ENCODE data around the gene ADH4. TPM values are rescaled to one million over a fixed set of nuclear protein-coding genes. Genes with fewer than 3 reads are reported as not detected.
"Not testable (repeated sequence)": the region's sequence is repeated elsewhere in the genome, so short reads cannot be mapped to it uniquely, and the experiment has no call there.

Gene ADH4
- total RNA-seq: 10.8 TPM

DNA sequence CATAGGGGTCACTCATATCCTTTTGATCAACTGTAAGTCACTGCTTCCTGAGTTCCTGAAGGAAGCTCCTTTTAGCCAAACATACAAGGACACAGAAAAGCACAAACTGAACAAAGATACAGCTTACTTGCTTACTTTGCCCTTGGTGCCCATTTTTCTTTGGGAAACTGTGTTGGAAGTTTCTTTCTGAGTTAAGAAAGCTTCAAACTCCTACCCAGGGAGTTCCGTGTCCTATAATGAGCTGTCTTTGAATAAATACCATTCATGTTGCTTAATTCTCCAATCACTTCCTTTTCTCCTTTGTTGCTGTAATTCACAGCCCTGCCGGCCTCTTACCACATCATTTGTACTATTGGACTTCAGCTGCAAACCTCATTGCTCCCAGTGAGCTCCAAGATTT is at the start of gene ADH4:
Gene ADH4 (minus strand): TSS at position 228 of the 400 bp plus-strand sequence. CDS start 75 bp downstream, at position 153.
- no peak within 1 kb of the TSS for H3K27ac ChIP-seq
- no peak for DNase-seq (ENCODE audit: extremely low spot score in 2 of 2)

GRCh38 chr4:99190336-99190735 is 46.2 kb upstream of the ADH4 start:
- TF ChIP-seq, protein P1, sequence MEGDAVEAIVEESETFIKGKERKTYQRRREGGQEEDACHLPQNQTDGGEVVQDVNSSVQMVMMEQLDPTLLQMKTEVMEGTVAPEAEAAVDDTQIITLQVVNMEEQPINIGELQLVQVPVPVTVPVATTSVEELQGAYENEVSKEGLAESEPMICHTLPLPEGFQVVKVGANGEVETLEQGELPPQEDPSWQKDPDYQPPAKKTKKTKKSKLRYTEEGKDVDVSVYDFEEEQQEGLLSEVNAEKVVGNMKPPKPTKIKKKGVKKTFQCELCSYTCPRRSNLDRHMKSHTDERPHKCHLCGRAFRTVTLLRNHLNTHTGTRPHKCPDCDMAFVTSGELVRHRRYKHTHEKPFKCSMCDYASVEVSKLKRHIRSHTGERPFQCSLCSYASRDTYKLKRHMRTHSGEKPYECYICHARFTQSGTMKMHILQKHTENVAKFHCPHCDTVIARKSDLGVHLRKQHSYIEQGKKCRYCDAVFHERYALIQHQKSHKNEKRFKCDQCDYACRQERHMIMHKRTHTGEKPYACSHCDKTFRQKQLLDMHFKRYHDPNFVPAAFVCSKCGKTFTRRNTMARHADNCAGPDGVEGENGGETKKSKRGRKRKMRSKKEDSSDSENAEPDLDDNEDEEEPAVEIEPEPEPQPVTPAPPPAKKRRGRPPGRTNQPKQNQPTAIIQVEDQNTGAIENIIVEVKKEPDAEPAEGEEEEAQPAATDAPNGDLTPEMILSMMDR (IDR thresholded peaks at IDR 0.05): no peak
- no peak for TF ChIP-seq POLR2A (IDR thresholded peaks at IDR 0.05)
- no peak for TF ChIP-seq POLR2AphosphoS5 (IDR thresholded peaks at IDR 0.05; ENCODE audit: insufficient read depth in 1 of 2, low read depth in 1 of 2)

More for the DNA sequence above, at the start of gene ADH4:
- no peaks in the 10 kb centered on the region for H3K36me3 ChIP-seq
- intact Hi-C loops (cut with DNase I): no loop called here
- no peaks in the 10 kb centered on the region for H3K9me3 ChIP-seq
- no peaks in the 10 kb centered on the region for H3K27me3 ChIP-seq
- H3K4me3 ChIP-seq: no peak within 1 kb of the TSS
- H3K4me1 ChIP-seq: no peaks in the 10 kb centered on the region
- no peak for TF ChIP-seq POLR2A (IDR thresholded peaks at IDR 0.05)
- TF ChIP-seq, protein P1 (IDR thresholded peaks at IDR 0.05): no peak
- TF ChIP-seq POLR2AphosphoS5 (IDR thresholded peaks at IDR 0.05; ENCODE audit: insufficient read depth in 1 of 2, low read depth in 1 of 2): no peak

DNA sequence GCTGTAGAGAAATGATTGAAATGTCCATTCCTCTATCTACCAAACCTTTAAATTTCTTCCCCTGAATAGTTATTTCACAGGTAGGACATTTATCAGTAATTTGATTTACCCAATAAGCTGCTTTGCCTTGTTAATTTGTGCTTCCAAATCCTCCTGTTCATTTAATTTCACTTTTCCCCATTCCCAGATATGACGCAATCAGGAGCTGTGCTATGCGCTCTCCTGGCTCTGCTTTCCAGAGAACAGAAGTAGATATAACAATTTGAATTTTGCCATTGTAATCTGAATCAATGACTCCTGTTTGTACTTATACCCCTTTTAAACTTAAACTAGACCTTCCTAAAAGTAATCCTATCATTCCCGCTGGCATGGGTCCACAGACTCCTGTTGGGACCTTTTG is 45.8 kb upstream of the ADH4 start:
- H3K4me3 ChIP-seq; H3K36me3 ChIP-seq; H3K27me3 ChIP-seq; H3K9me3 ChIP-seq; H3K4me1 ChIP-seq; intact Hi-C loops (cut with DNase I); DNase-seq (ENCODE audit: extremely low spot score in 2 of 2); H3K27ac ChIP-seq: not testable (repeated sequence)

More at GRCh38 chr4:99190336-99190735, 46.2 kb upstream of the ADH4 start:
- Histone ChIP-seq H3K27ac (no peak overlapping the region), H3K27me3 (no peaks in the 10 kb centered on the region), H3K9me3 (no peaks in the 10 kb centered on the region), H3K4me3 (no peak overlapping the region), H3K36me3 (no peaks in the 10 kb centered on the region), H3K4me1 (no peaks in the 10 kb centered on the region)
- DNase-seq (ENCODE audit: extremely low spot score in 2 of 2): no peak
- intact Hi-C loops (cut with DNase I): no loop called here

DNA sequence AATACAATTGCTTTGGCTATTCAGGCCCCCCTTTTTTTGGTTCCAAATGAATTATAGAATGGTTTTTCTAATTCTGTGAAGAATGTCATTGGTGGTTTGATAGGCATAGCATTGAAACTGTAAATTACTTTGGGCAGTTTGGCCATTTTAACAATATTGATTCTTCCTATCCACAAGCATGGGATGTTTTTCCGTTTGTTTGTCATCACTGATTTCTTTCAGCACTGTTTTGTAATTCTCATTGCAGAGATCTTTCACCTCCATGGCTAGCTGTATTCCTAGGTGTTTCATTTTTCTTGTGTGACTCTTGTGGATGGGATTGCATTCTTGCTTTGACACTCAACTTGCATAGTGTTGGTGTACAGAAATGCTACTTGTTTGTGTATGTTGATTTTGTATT is 41.9 kb upstream of the ADH4 start:
- DNase-seq (ENCODE audit: extremely low spot score in 2 of 2): no peak
- intact Hi-C loops (cut with DNase I): no loop called here
- no peaks in the 10 kb centered on the region for H3K36me3 ChIP-seq
- no peaks in the 10 kb centered on the region for H3K4me1 ChIP-seq
- TF ChIP-seq POLR2AphosphoS5 (IDR thresholded peaks at IDR 0.05; ENCODE audit: insufficient read depth in 1 of 2, low read depth in 1 of 2) (no peak), POLR2A (IDR thresholded peaks at IDR 0.05) (no peak)
- TF ChIP-seq, protein P1 (IDR thresholded peaks at IDR 0.05): no peak
- H3K27ac ChIP-seq: no peak overlapping the region
- no peak overlapping the region for H3K4me3 ChIP-seq
- H3K27me3 ChIP-seq: no peaks in the 10 kb centered on the region
- no peaks in the 10 kb centered on the region for H3K9me3 ChIP-seq

DNA sequence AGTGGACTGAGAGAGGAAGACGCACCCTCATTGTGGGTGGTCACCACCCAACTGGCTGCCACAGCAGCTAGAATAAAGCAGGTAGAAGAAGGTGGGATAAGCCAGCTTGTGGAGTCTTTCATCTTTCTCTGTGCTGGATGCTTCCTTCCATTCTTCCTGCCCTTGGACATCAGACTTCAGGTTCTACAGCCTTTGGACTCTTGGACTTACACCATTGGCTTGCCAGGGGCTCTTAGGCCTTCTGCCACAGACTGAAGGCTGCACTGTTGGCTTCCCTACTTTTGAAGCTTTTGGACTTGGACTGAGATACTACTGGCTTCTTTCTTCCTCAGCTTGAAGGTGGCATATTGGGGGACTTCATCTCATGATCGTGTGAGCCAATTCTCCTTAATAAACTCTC is 41.5 kb upstream of the ADH4 start:
- H3K27ac ChIP-seq: no peak overlapping the region
- H3K27me3 ChIP-seq: no peaks in the 10 kb centered on the region
- H3K4me3 ChIP-seq: no peak overlapping the region
- H3K9me3 ChIP-seq: no peaks in the 10 kb centered on the region
- no peak for DNase-seq (ENCODE audit: extremely low spot score in 2 of 2)
- H3K4me1 ChIP-seq: no peaks in the 10 kb centered on the region
- intact Hi-C loops (cut with DNase I): no loop called here
- TF ChIP-seq, protein P1 (IDR thresholded peaks at IDR 0.05): no peak
- no peaks in the 10 kb centered on the region for H3K36me3 ChIP-seq
